NOMO-1 treated with dmso at 0.1 percent for 144 hours (cell line): ENCODE results near the gene DUS1L.

Source experiments
- DNase-seq: peaks from one replicate; lab custom pipeline; 2025; ENCODE audit not compliant: unreplicated experiment; lab: John Stamatoyannopoulos, UW

The DUS1L gene

GRCh38 chr17:82029391-82029790 lies 36.2 kb downstream of the DUS1L start:
- DNase-seq: no peak

GRCh38 chr17:82028966-82029365 lies 36.6 kb downstream of the DUS1L start:
- DNase-seq: no peak

GRCh38 chr17:82028246-82028645 lies 37.4 kb downstream of the DUS1L start:
- DNase-seq: no peak

- DNase-seq: no peak
Measured at GRCh38 chr17:82025401-82026107, 40.0 kb downstream of the DUS1L start.

GRCh38 chr17:82024859-82025258 lies 40.7 kb downstream of the DUS1L start:
- DNase-seq: no peak

GRCh38 chr17:82023447-82024241 lies 42.0 kb downstream of the DUS1L start:
- peak; percentile 49 for DNase-seq

GRCh38 chr17:82022981-82023446 lies 42.6 kb downstream of the DUS1L start, which contains the start of gene LRRC45:
Gene LRRC45 (plus strand): TSS chr17:82023305. CDS start chr17:82023644, 339 bp downstream.
- peak; percentile 99 for DNase-seq

GRCh38 chr17:82022310-82022980 lies 43.2 kb downstream of the DUS1L start, which contains the start of gene CENPX:
Gene CENPX (minus strand): TSS chr17:82022878. CDS start chr17:82022861, 17 bp downstream.
- DNase-seq: no peak

- no peak for DNase-seq
Measured at GRCh38 chr17:82021900-82022309, 43.7 kb downstream of the DUS1L start.

- no peak for DNase-seq
Measured at GRCh38 chr17:82021107-82021899, 44.3 kb downstream of the DUS1L start.

- no peak for DNase-seq
Measured at GRCh38 chr17:82020572-82021106, 45.0 kb downstream of the DUS1L start.

GRCh38 chr17:82019690-82020571 lies 45.7 kb downstream of the DUS1L start:
- DNase-seq: no peak

- no peak for DNase-seq
Measured at GRCh38 chr17:82018989-82019689, 46.5 kb downstream of the DUS1L start.

- no peak for DNase-seq
Measured at GRCh38 chr17:82018152-82018988, 47.2 kb downstream of the DUS1L start.

GRCh38 chr17:82017612-82018151 lies 47.9 kb downstream of the DUS1L start:
- DNase-seq: no peak

- DNase-seq: no peak
Measured at GRCh38 chr17:82016875-82017459, 48.6 kb downstream of the DUS1L start.
